Fibroblast of lung (primary cell): Measurements from ENCODE around the gene OVOL2.

Experiments used
- EZH2 ChIP-seq: IDR thresholded peaks from 2 replicates; pipeline ENCODE4 v1.5.1; 2012; ENCODE audit warnings: low read length, control low read depth, mild to moderate bottlenecking; ENCODE audit errors: missing control alignments
- TF ChIP-seq, protein P1 (sequence below), 2 donors: IDR thresholded peaks in 1 of 2; conservative IDR thresholded peaks in 1 of 2; 1 replicate in 1 of 2; 2 replicates in 1 of 2; pipeline ENCODE4 v1.5.1; 2011 to 2012; ENCODE audit warnings: low read length in 2 of 2, control low read depth in 1 of 2, inconsistent platforms in 1 of 2, low read depth in 1 of 2, mild to moderate bottlenecking in 1 of 2

DNA sequence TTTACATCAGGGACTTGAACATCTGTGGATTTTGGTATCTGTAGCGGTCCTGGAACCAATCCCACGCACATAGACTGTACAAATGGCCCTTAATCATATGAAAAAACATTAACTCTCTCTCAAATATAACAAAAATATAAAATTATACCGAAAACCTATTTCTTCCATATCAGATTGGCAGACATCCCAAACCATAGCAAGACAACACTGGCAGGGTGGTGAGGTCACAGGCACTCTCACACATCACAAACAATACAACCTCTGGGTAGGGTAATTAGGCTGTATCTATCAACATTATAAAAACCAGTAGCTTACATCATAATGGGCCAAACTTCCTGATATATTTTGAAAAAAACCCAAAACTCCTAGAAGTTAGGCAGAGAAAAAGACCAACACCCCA lies 40.9 kb downstream of the OVOL2 start:
- no peak for TF ChIP-seq EZH2
- TF ChIP-seq, protein P1, sequence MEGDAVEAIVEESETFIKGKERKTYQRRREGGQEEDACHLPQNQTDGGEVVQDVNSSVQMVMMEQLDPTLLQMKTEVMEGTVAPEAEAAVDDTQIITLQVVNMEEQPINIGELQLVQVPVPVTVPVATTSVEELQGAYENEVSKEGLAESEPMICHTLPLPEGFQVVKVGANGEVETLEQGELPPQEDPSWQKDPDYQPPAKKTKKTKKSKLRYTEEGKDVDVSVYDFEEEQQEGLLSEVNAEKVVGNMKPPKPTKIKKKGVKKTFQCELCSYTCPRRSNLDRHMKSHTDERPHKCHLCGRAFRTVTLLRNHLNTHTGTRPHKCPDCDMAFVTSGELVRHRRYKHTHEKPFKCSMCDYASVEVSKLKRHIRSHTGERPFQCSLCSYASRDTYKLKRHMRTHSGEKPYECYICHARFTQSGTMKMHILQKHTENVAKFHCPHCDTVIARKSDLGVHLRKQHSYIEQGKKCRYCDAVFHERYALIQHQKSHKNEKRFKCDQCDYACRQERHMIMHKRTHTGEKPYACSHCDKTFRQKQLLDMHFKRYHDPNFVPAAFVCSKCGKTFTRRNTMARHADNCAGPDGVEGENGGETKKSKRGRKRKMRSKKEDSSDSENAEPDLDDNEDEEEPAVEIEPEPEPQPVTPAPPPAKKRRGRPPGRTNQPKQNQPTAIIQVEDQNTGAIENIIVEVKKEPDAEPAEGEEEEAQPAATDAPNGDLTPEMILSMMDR (conservative IDR thresholded peaks at IDR 0.05 in 1 of 2, IDR thresholded peaks at IDR 0.05 in 1 of 2; ENCODE audit: low read depth in 1 of 2, low read length in 2 of 2): no peak
